H1 (cell line): Measurements from ENCODE around the gene FMNL2. TPM values are rescaled to one million over a fixed set of nuclear protein-coding genes. Genes with fewer than 3 reads are reported as not detected.

Experiments
- CTCF ChIA-PET: fragments of 300-600 bp; sonication (Branson Sonifier 250); formaldehyde crosslinking; loops from one replicate; lab custom pipeline; 2021; ENCODE audit not compliant: partially characterized antibody; lab: Charles Lee
- POLR2A ChIA-PET: fragments of 300-600 bp; sonication (Branson Sonifier 250); formaldehyde crosslinking; loops from one replicate; lab custom pipeline; 2021; ENCODE audit warnings: inconsistent platforms; ENCODE audit not compliant: partially characterized antibody; lab: Charles Lee
- DNase-seq, 2 experiments: peaks; one replicate each; pipeline versions ENCODE4 v3.0.0 to v3.0.0-alpha.2; 2010 to 2022; ENCODE audit warnings: low spot score in 2 of 2, low read depth in 1 of 2, mixed read lengths in 1 of 2
- FAIRE-seq: peaks from 2 replicates; lab custom pipeline; 2011; peaks lifted over from hg19 to GRCh38; lab: Jason Lieb, UNC
- H2AFZ ChIP-seq: 2 replicates; pipeline ENCODE4 v1.8.1; 2012; ENCODE audit warnings: low read length, inconsistent platforms
- H2AK5ac ChIP-seq: 2 replicates; pipeline ENCODE4 v1.6.1; 2013; ENCODE audit warnings: low read depth, low read length
- H2BK120ac ChIP-seq: replicated peaks from 2 replicates; pipeline ENCODE3; 2013; ENCODE audit warnings: low read depth, low read length, inconsistent platforms
- H2BK12ac ChIP-seq: 2 replicates; pipeline ENCODE4 v1.6.1; 2013; ENCODE audit warnings: low read depth, low read length
- H2BK15ac ChIP-seq: 2 replicates; pipeline ENCODE4 v1.6.1; 2013; ENCODE audit warnings: low read length
- H2BK20ac ChIP-seq: 2 replicates; pipeline ENCODE4 v1.6.1; 2013; ENCODE audit warnings: low read length
- H2BK5ac ChIP-seq: 2 replicates; pipeline ENCODE4 v1.6.1; 2013; ENCODE audit warnings: low read depth, low read length
- H3K14ac ChIP-seq: 2 replicates; pipeline ENCODE4 v1.6.1; 2013; ENCODE audit warnings: inconsistent platforms; ENCODE audit not compliant: insufficient read length
- H3K18ac ChIP-seq: 2 replicates; pipeline ENCODE4 v1.6.1; 2013; ENCODE audit warnings: low read length; ENCODE audit errors: extremely low read depth
- H3K23ac ChIP-seq: 2 replicates; pipeline ENCODE4 v1.6.1; 2013; ENCODE audit warnings: inconsistent platforms; ENCODE audit not compliant: insufficient read length
- H3K23me2 ChIP-seq: 2 replicates; pipeline ENCODE4 v1.6.1; 2013; ENCODE audit warnings: low read depth, low read length
- H3K27ac ChIP-seq: 2 replicates; pipeline ENCODE4 v1.6.1; 2011; ENCODE audit warnings: low read depth, low read length, inconsistent platforms
- H3K27me3 ChIP-seq, 4 experiments: replicated peaks in 1 of 4; 1 replicate in 1 of 4; 2 replicates in 3 of 4; pipeline versions ENCODE4 v1.6.1 to v1.8.1; 2011 to 2013; ENCODE audit warnings: low read length in 3 of 4, mild to moderate bottlenecking in 3 of 4, inconsistent platforms in 2 of 4, mixed read lengths in 2 of 4, moderate library complexity in 1 of 4; ENCODE audit not compliant: control insufficient read depth in 3 of 4, insufficient read depth in 3 of 4; ENCODE audit errors: extremely low read depth in 1 of 4
- H3K36me3 ChIP-seq, 4 experiments: 2 replicates each; pipeline versions ENCODE4 v1.6.1 to v1.8.1; 2011 to 2013; ENCODE audit warnings: mild to moderate bottlenecking in 4 of 4, low read length in 3 of 4, moderate library complexity in 2 of 4, control low read depth in 1 of 4, inconsistent platforms in 1 of 4; ENCODE audit not compliant: insufficient read depth in 4 of 4, control insufficient read depth in 2 of 4
- H3K4ac ChIP-seq: replicated peaks from 2 replicates; pipeline ENCODE3; 2013; ENCODE audit warnings: low read length, low read depth, mixed read lengths, inconsistent platforms; ENCODE audit not compliant: insufficient read length
- H3K4me1 ChIP-seq, 4 experiments: replicated peaks in 1 of 4; 1 replicate in 1 of 4; 2 replicates in 3 of 4; pipeline versions ENCODE4 v1.6.1 to v1.8.1; 2011 to 2013; ENCODE audit warnings: low read length in 3 of 4, inconsistent platforms in 2 of 4, mixed read lengths in 1 of 4; ENCODE audit not compliant: insufficient read depth in 4 of 4, control insufficient read depth in 3 of 4
- H3K4me2 ChIP-seq, 2 experiments: 2 replicates each; pipeline versions ENCODE4 v1.6.1 to v1.8.1; 2011 to 2013; ENCODE audit warnings: low read depth in 2 of 2, low read length in 2 of 2, control low read depth in 1 of 2, inconsistent platforms in 1 of 2, mild to moderate bottlenecking in 1 of 2; ENCODE audit not compliant: insufficient read depth in 1 of 2
- H3K4me3 ChIP-seq, 4 experiments: fragments of 200-600, 300-600 bp in 1 of 4; sonication (generic), shearing (Covaris generic), sonication (Bioruptor Twin) in 1 of 4; 2 replicates each; pipeline versions ENCODE4 v1.5.1 to v1.8.1; 2011 to 2016; ENCODE audit warnings: low read length in 4 of 4, low read depth in 3 of 4, control low read depth in 2 of 4, inconsistent platforms in 2 of 4, mild to moderate bottlenecking in 2 of 4, mixed read lengths in 1 of 4, moderate library complexity in 1 of 4; ENCODE audit not compliant: insufficient read depth in 2 of 4; ENCODE audit errors: extremely low read depth in 1 of 4
- H3K56ac ChIP-seq: replicated peaks from 2 replicates; pipeline ENCODE3; 2013; ENCODE audit warnings: low read depth, mild to moderate bottlenecking, mixed read lengths, low read length, inconsistent platforms; ENCODE audit not compliant: insufficient read length
- H3K79me1 ChIP-seq: 2 replicates; pipeline ENCODE4 v1.6.1; 2013; ENCODE audit warnings: low read depth, low read length, control low read depth
- H3K79me2 ChIP-seq, 2 experiments: 2 replicates each; pipeline versions ENCODE4 v1.6.1 to v1.8.1; 2012 to 2013; ENCODE audit warnings: low read length in 2 of 2, mild to moderate bottlenecking in 2 of 2, inconsistent platforms in 1 of 2; ENCODE audit not compliant: insufficient read depth in 2 of 2, control insufficient read depth in 1 of 2
- H3K9ac ChIP-seq, 4 experiments: replicated peaks in 1 of 4; 1 replicate in 1 of 4; 2 replicates in 3 of 4; pipeline versions ENCODE4 v1.6.1 to v1.8.1; 2011 to 2013; ENCODE audit warnings: low read depth in 3 of 4, low read length in 3 of 4, control low read depth in 2 of 4, mild to moderate bottlenecking in 2 of 4, moderate library complexity in 2 of 4, inconsistent platforms in 1 of 4; ENCODE audit errors: extremely low read depth in 1 of 4
- H3K9me3 ChIP-seq, 2 experiments: 2 replicates each; pipeline versions ENCODE4 v1.6.1 to v1.8.1; 2012 to 2013; ENCODE audit warnings: mild to moderate bottlenecking in 2 of 2, moderate library complexity in 2 of 2, control low read depth in 1 of 2, inconsistent platforms in 1 of 2, low read depth in 1 of 2, low read length in 1 of 2, mixed read lengths in 1 of 2; ENCODE audit not compliant: insufficient read depth in 2 of 2
- H4K20me1 ChIP-seq, 2 experiments: replicated peaks in 1 of 2; 2 replicates each; pipeline versions ENCODE3 to v1.8.1; 2011 to 2013; ENCODE audit warnings: inconsistent platforms in 2 of 2, low read length in 2 of 2, mild to moderate bottlenecking in 1 of 2; ENCODE audit not compliant: insufficient read depth in 2 of 2, control insufficient read depth in 1 of 2
- H4K5ac ChIP-seq: 2 replicates; pipeline ENCODE4 v1.6.1; 2013; ENCODE audit warnings: low read length, low read depth, mixed read lengths, inconsistent platforms; ENCODE audit not compliant: insufficient read length
- H4K8ac ChIP-seq: 2 replicates; pipeline ENCODE4 v1.8.0; 2013; ENCODE audit warnings: mild to moderate bottlenecking, moderate library complexity, low read length, inconsistent platforms; ENCODE audit not compliant: insufficient read depth; ENCODE audit errors: extremely low read depth
- H4K91ac ChIP-seq: replicated peaks from 2 replicates; pipeline ENCODE3; 2013; ENCODE audit warnings: low read length, mixed read lengths, inconsistent platforms; ENCODE audit not compliant: insufficient read length
- ASH2L ChIP-seq: fragments of 200-600, 300-600 bp; sonication (generic); IDR thresholded peaks from one replicate; pipeline ENCODE4 v1.7.1; 2017; ENCODE audit warnings: low read length
- CHD2 ChIP-seq: IDR thresholded peaks from 2 replicates; pipeline ENCODE4 v1.6.1; 2012; ENCODE audit warnings: low read length, improper control_type of control experiment
- CTBP2 ChIP-seq: IDR thresholded peaks from 2 replicates; pipeline ENCODE4 v1.7.0; 2011; ENCODE audit warnings: borderline replicate concordance, mild to moderate bottlenecking, moderate library complexity, mixed read lengths, low read length; ENCODE audit not compliant: insufficient read depth, insufficient read length
- GTF2F1 ChIP-seq: IDR thresholded peaks from 2 replicates; pipeline ENCODE4 v1.6.1; 2012; ENCODE audit warnings: low read depth, low read length, improper control_type of control experiment, borderline replicate concordance
- KDM5A ChIP-seq: fragments of 200-600 bp; IDR thresholded peaks from 2 replicates; pipeline ENCODE4 v1.7.1; 2012; ENCODE audit warnings: mild to moderate bottlenecking, low read length, inconsistent platforms, mixed read lengths
- POU5F1 ChIP-seq: IDR thresholded peaks from 2 replicates; pipeline ENCODE4 v1.6.1; 2011; ENCODE audit warnings: low read depth, mild to moderate bottlenecking, low read length, moderate library complexity
- RBBP5 ChIP-seq: IDR thresholded peaks from 2 replicates; pipeline ENCODE4 v1.7.1; 2012; ENCODE audit warnings: low read depth, mild to moderate bottlenecking, inconsistent platforms, low read length, moderate library complexity, borderline replicate concordance
- SAP30 ChIP-seq: fragments of 300-600 bp; sonication (generic); IDR thresholded peaks from 2 replicates; pipeline ENCODE4 v1.7.1; 2012; ENCODE audit warnings: low read length, moderate library complexity, mild to moderate bottlenecking, inconsistent platforms; ENCODE audit not compliant: insufficient read depth, insufficient replicate concordance
- SP1 ChIP-seq: IDR thresholded peaks from 2 replicates; pipeline ENCODE4 v1.6.1; 2011; ENCODE audit warnings: low read depth, low read length
- WGBS, 2 experiments: shearing (Covaris generic) in 1 of 2; methylation state at CpG; one replicate each; pipeline versions ENCODE4 v1.1.6 to v1.1.7; 2013 to 2015; ENCODE audit warnings: low lambda C conversion rate in 2 of 2, mixed read lengths in 2 of 2, inconsistent platforms in 1 of 2, low coverage in 1 of 2, missing lambda C conversion rate in 1 of 2; ENCODE audit not compliant: insufficient replicate concordance in 2 of 2, insufficient coverage in 1 of 2, insufficient read length in 1 of 2; ENCODE audit errors: extremely low coverage in 1 of 2, missing lambda C conversion rate in 1 of 2; 5-methylcytosine and 5-hydroxymethylcytosine counted together
- polyA plus RNA-seq, 7 experiments: library from polyadenylated mRNA; depleted of rRNA in 3 of 7; stranded (reverse) in 5 of 7; unstranded in 2 of 7; fragments of >200 nt in 5 of 7; fragments of 200-250 nt in 2 of 7; gene quantifications; 1 replicate in 5 of 7; 2 replicates in 1 of 7; 4 replicates in 1 of 7; pipeline versions ENCODE4 v1.2.1 to v1.2.3, GENCODE V29; 2011 to 2013; ENCODE audit warnings: missing spikeins in 2 of 7, mixed read lengths in 2 of 7
- total RNA-seq: library from RNA; stranded (reverse); fragmentation: NEBNext Ultra II Directional; extraction: Animal tissue kit (Norgen Biotek cat#: 25700); gene quantifications from 2 replicates; pipeline ENCODE4 v1.2.1, GENCODE V29; 2021
- TF ChIP-seq, protein P1 (sequence below): IDR thresholded peaks from 2 replicates; pipeline ENCODE4 v1.6.1; 2011; ENCODE audit warnings: low read length, improper control_type of control experiment
- TF ChIP-seq, protein P2 (sequence below): IDR thresholded peaks from 2 replicates; pipeline ENCODE4 v1.6.1; 2012; ENCODE audit warnings: inconsistent platforms

FMNL2 gene
- total and polyA plus RNA-seq, 2 of the 8 experiments (the other 6 are each of a cell fraction or from before 2014, with no cell fraction given): 15.5 to 45.1 TPM

DNA sequence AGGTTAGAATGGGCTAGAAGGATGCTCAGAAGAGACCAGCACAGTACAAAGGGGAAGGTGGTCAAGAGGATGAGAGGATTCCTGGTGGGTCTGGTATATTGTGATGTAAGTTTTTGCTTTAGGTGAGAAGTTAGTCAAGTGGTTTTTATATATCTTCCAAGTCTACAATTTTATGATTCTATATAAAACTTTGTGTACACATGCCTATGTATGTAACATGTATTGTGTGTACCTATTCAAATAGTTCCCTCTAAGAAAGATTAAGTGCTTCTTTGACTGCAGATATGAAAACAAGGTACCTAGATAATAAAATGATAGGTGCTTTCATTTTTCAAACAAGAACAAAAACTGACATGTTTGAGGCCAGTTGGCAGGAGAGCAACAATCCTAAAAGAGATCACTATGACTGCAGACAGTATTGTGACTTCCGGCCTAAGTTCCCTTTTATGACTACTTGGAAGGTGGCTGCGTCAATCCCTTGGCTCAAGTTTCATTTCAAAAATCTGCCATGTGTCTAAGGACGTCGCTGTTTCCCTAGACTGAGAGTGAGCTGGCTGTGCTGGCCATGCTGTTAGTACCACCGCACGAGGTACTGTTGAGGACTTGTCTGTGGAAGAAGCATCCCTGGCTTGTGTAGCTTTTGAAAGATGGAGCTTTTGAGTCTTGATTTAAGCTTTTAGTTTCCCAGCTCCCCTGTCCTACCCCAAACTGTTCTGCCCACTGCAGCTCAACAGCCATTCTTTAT, 259.2 kb downstream of the FMNL2 start:
- no peak overlapping the region for H2BK120ac ChIP-seq
- DNase-seq (no peak), FAIRE-seq (no peak)
- H3K14ac ChIP-seq: no peak overlapping the region
- no peak overlapping the region for H3K4me3 ChIP-seq
- H3K27ac ChIP-seq: no peak overlapping the region
- no peak overlapping the region for H4K5ac ChIP-seq
- WGBS, 2 experiments: 96% methylated on average over 6 of the region's 6 CpGs; no CpG with 5 or more reads in 1 of the 2 experiments
- peaks cover 0 to 1% (median 0%) of the 10 kb centered on the region in 4 experiments; a peak in 1 of 7 replicates for H3K27me3 ChIP-seq
- H3K4ac ChIP-seq: no peak overlapping the region
- no peak overlapping the region for H2BK20ac ChIP-seq
- H3K79me1 ChIP-seq: no peaks in the 10 kb centered on the region; the same call in 1 of the 2 replicates
- POLR2A ChIA-PET: interaction anchor here (0.7 kb wide), 1 partner anchor 32 kb away, joined by 3 read pairs; no protein-coding TSS in a partner anchor
- H3K9ac ChIP-seq: no peak overlapping the region
- H3K23ac ChIP-seq: no peak overlapping the region
- no peak overlapping the region for H3K4me2 ChIP-seq
- H2BK12ac ChIP-seq: no peak overlapping the region
- no peak overlapping the region for H3K56ac ChIP-seq
- H2AFZ ChIP-seq: no peak overlapping the region
- H3K36me3 ChIP-seq: peaks cover 0 to 3% (median 0%) of the 10 kb centered on the region in 4 experiments; a peak in 1 of 8 replicates
- CTCF ChIA-PET: interaction anchor here (1.2 kb wide), 1 partner anchor 41 kb away, joined by 3 read pairs; no protein-coding TSS in a partner anchor
- no peaks in the 10 kb centered on the region for H3K23me2 ChIP-seq
- H3K79me2 ChIP-seq: no peaks in the 10 kb centered on the region
- no peak overlapping the region for H4K91ac ChIP-seq
- H4K8ac ChIP-seq: no peak overlapping the region
- no peak overlapping the region for H3K18ac ChIP-seq
- no peak overlapping the region for H2AK5ac ChIP-seq
- H2BK15ac ChIP-seq: no peak overlapping the region
- no peaks in the 10 kb centered on the region for H3K9me3 ChIP-seq
- peaks cover 0 to 4% (median 2%) of the 10 kb centered on the region in 4 experiments; a peak in 2 of 7 replicates for H3K4me1 ChIP-seq
- peaks cover 0 to 2% of the 10 kb centered on the region in 2 experiments for H4K20me1 ChIP-seq
- no peak overlapping the region; the same call in 1 of the 2 replicates for H2BK5ac ChIP-seq
- TF ChIP-seq CHD2 (no peak), SP1 (no peak), POU5F1 (no peak), CTBP2 (no peak), RBBP5 (no peak), ASH2L (no peak), GTF2F1 (no peak), SAP30 (no peak), KDM5A (no peak)
- TF ChIP-seq, protein P1, sequence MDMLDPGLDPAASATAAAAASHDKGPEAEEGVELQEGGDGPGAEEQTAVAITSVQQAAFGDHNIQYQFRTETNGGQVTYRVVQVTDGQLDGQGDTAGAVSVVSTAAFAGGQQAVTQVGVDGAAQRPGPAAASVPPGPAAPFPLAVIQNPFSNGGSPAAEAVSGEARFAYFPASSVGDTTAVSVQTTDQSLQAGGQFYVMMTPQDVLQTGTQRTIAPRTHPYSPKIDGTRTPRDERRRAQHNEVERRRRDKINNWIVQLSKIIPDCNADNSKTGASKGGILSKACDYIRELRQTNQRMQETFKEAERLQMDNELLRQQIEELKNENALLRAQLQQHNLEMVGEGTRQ: no peak
- TF ChIP-seq, protein P2, sequence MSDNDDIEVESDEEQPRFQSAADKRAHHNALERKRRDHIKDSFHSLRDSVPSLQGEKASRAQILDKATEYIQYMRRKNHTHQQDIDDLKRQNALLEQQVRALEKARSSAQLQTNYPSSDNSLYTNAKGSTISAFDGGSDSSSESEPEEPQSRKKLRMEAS: no peak
